Choroid plexus epithelial cell (primary cell): ENCODE data around the gene EIF4E1B.

Experiments
- DNase-seq: peaks from one replicate; pipeline ENCODE4 v3.0.0-alpha.2; 2010; ENCODE audit warnings: low read depth
- H3K4me3 ChIP-seq: 2 replicates; pipeline ENCODE4 v1.5.1; 2011; ENCODE audit warnings: low read depth, mild to moderate bottlenecking, control low read depth, low read length, moderate library complexity
- CTCF ChIP-seq: conservative IDR thresholded peaks from 2 replicates; pipeline ENCODE4 v1.5.1; 2011; ENCODE audit warnings: low read depth, mild to moderate bottlenecking, control low read depth, inconsistent platforms, low read length, moderate library complexity

The EIF4E1B gene

GRCh38 chr5:176679365-176680225, 49.1 kb downstream of the EIF4E1B start:
- DNase-seq: peak; percentile 10
- TF ChIP-seq CTCF: peak; percentile 3
- H3K4me3 ChIP-seq: peak overlapping the region; percentile 3

GRCh38 chr5:176680226-176680563, 49.7 kb downstream of the EIF4E1B start:
- no peak for DNase-seq
- H3K4me3 ChIP-seq: peak overlapping the region; percentile 3
- TF ChIP-seq CTCF: no peak

GRCh38 chr5:176682016-176682531, 51.6 kb downstream of the EIF4E1B start:
- no peak for TF ChIP-seq CTCF
- no peak for DNase-seq
- no peak overlapping the region for H3K4me3 ChIP-seq

GRCh38 chr5:176685010-176685409, 54.5 kb downstream of the EIF4E1B start:
- DNase-seq: no peak
- TF ChIP-seq CTCF: no peak
- no peak overlapping the region for H3K4me3 ChIP-seq

GRCh38 chr5:176687247-176687646, 56.8 kb downstream of the EIF4E1B start:
- TF ChIP-seq CTCF: no peak
- no peak for DNase-seq
- no peak overlapping the region for H3K4me3 ChIP-seq

GRCh38 chr5:176687881-176688280, 57.4 kb downstream of the EIF4E1B start:
- no peak for DNase-seq
- no peak for TF ChIP-seq CTCF

GRCh38 chr5:176690911-176691310, 60.4 kb downstream of the EIF4E1B start:
- DNase-seq: no peak
- H3K4me3 ChIP-seq: no peak overlapping the region
- TF ChIP-seq CTCF: no peak

More at GRCh38 chr5:176687881-176688280, 57.4 kb downstream of the EIF4E1B start:
- no peak overlapping the region for H3K4me3 ChIP-seq
